HepG2 (cell line): Measurements from ENCODE around the gene PPP1R1B. TPM values are rescaled to one million over a fixed set of nuclear protein-coding genes. Genes with fewer than 3 reads are reported as not detected.
A peak's percentile ranks its signal among the peaks of the same experiment; 100 is the strongest.

Source experiments
- ATAC-seq: fragments of 200-7000 bp; cut with Tn5 transposase; 3 replicates; pipeline ENCODE4 v1.9.1; 2020; ENCODE audit warnings: mild to moderate bottlenecking, moderate library complexity
- BruUV-seq: library from RNA; stranded (reverse); fragments of 400-500 nt; replicated peaks from 2 replicates; lab custom pipeline; 2021; lab: Mats Ljungman, UMichigan
- CTCF ChIA-PET: fragments of 300-600 bp; formaldehyde crosslinking; extraction: SDS; loops from one replicate; lab custom pipeline; 2021; ENCODE audit warnings: low total read pairs, inconsistent platforms, low intra/inter-chr PET ratio; lab: Yijun Ruan, JAX
- POLR2A ChIA-PET: fragments of 350-600 bp; sonication (Branson Sonifier 250); formaldehyde crosslinking; loops from one replicate; lab custom pipeline; 2020; ENCODE audit warnings: antibody characterized with exemption, inconsistent platforms; lab: Yijun Ruan, JAX
- DNase-seq: peaks from one replicate; pipeline ENCODE4 v3.0.0-alpha.2; 2015; ENCODE audit warnings: low spot score
- FAIRE-seq: peaks from 3 replicates; lab custom pipeline; 2011; peaks lifted over from hg19 to GRCh38; lab: Jason Lieb, UNC
- H2AFZ ChIP-seq: one replicate; pipeline ENCODE4 v1.6.1; 2011; ENCODE audit warnings: low read length, inconsistent platforms
- H3K27ac ChIP-seq: fragments of 300-600 bp; 3 replicates; pipeline ENCODE4 v1.8.0; 2011; ENCODE audit warnings: mixed run types, mild to moderate bottlenecking, mixed read lengths, low read length, inconsistent platforms; ENCODE audit not compliant: insufficient read depth; ENCODE audit errors: extremely low read length
- H3K27me3 ChIP-seq, 2 experiments: fragments of 200-600 bp in 1 of 2; 2 replicates in 1 of 2; 3 replicates in 1 of 2; pipeline versions ENCODE4 v1.6.0 to v1.8.0; 2011; ENCODE audit warnings: low read length in 2 of 2, mild to moderate bottlenecking in 2 of 2, moderate library complexity in 2 of 2, inconsistent platforms in 1 of 2; ENCODE audit not compliant: insufficient read depth in 2 of 2, control insufficient read depth in 1 of 2
- H3K36me3 ChIP-seq, 2 experiments: fragments of 200-600 bp in 1 of 2; replicated peaks in 1 of 2; 2 replicates in 1 of 2; 3 replicates in 1 of 2; pipeline versions ENCODE4 v1.5.1 to v1.8.0; 2011; ENCODE audit warnings: low read length in 2 of 2, inconsistent platforms in 1 of 2; ENCODE audit not compliant: insufficient read depth in 2 of 2, control insufficient read depth in 1 of 2
- H3K4me1 ChIP-seq: 2 replicates; pipeline ENCODE4 v1.5.1; 2012; ENCODE audit warnings: low read length, inconsistent platforms; ENCODE audit not compliant: insufficient read depth
- H3K4me2 ChIP-seq: 2 replicates; pipeline ENCODE4 v1.6.0; 2011; ENCODE audit warnings: low read depth, low read length, inconsistent platforms
- H3K4me3 ChIP-seq, 3 experiments: fragments of 200-600 bp in 1 of 3; sonication (generic), shearing (Covaris generic) in 1 of 3; replicated peaks in 1 of 3; 2 replicates each; pipeline ENCODE4 v1.5.1; 2011 to 2016; ENCODE audit warnings: low read length in 3 of 3, inconsistent platforms in 2 of 3, low read depth in 2 of 3, mild to moderate bottlenecking in 2 of 3, control low read depth in 1 of 3, mixed read lengths in 1 of 3; ENCODE audit not compliant: insufficient read depth in 1 of 3
- H3K79me2 ChIP-seq: one replicate; pipeline ENCODE4 v1.6.1; 2011; ENCODE audit warnings: low read length, inconsistent platforms; ENCODE audit not compliant: insufficient read depth
- H3K9ac ChIP-seq: 2 replicates; pipeline ENCODE4 v1.6.0; 2011; ENCODE audit warnings: mild to moderate bottlenecking, low read depth, low read length, inconsistent platforms; ENCODE audit not compliant: insufficient read depth
- H3K9me3 ChIP-seq: 2 replicates; pipeline ENCODE4 v1.5.1; 2012; ENCODE audit warnings: mild to moderate bottlenecking, low read length
- H4K20me1 ChIP-seq: 2 replicates; pipeline ENCODE4 v1.6.0; 2011; ENCODE audit warnings: inconsistent platforms, mild to moderate bottlenecking, low read length, moderate library complexity; ENCODE audit not compliant: insufficient read depth
- ARNTL ChIP-seq: sonication (generic); formaldehyde crosslinking; IDR thresholded peaks from 2 replicates; pipeline ENCODE4 v1.4.0; 2020; ENCODE audit warnings: mild to moderate bottlenecking, missing genetic modification reagents
- BHLHE40 ChIP-seq: IDR thresholded peaks from 2 replicates; pipeline ENCODE4 v1.6.1; 2011; ENCODE audit warnings: low read length, improper control_type of control experiment
- SP4 ChIP-seq: sonication (generic); formaldehyde crosslinking; IDR thresholded peaks from 2 replicates; pipeline ENCODE4 v1.8.1; 2023; ENCODE audit warnings: mild to moderate bottlenecking, missing genetic modification reagents
- SPEN ChIP-seq: sonication (generic); formaldehyde crosslinking; IDR thresholded peaks from 2 replicates; pipeline ENCODE4 v1.5.1; 2020; ENCODE audit warnings: low read depth, mild to moderate bottlenecking, missing genetic modification reagents
- ZMYM3 ChIP-seq: sonication (generic); formaldehyde crosslinking; IDR thresholded peaks from 2 replicates; pipeline ENCODE4 v1.5.1; 2020; ENCODE audit warnings: mild to moderate bottlenecking, missing genetic modification reagents
- ZNF138 ChIP-seq: sonication (generic); formaldehyde crosslinking; IDR thresholded peaks from 2 replicates; pipeline ENCODE4 v1.5.0; 2020; ENCODE audit warnings: mild to moderate bottlenecking, low read depth, missing genetic modification reagents
- ZNF337 ChIP-seq: sonication (generic); formaldehyde crosslinking; IDR thresholded peaks from 2 replicates; pipeline ENCODE4 v1.5.1; 2020; ENCODE audit warnings: missing genetic modification reagents, low read depth, mild to moderate bottlenecking, borderline replicate concordance
- ZNF629 ChIP-seq: sonication (generic); formaldehyde crosslinking; conservative IDR thresholded peaks from 2 replicates; pipeline ENCODE4 v1.5.0; 2020; ENCODE audit warnings: missing genetic modification reagents
- WGBS: methylation state at CpG from one replicate; pipeline ENCODE4 v1.1.6; 2017; ENCODE audit warnings: low lambda C conversion rate; 5-methylcytosine and 5-hydroxymethylcytosine counted together
- in situ Hi-C: cut with HindIII; loops from 2 replicates; pipeline ENCODE4 v1.10.0; 2017; ENCODE audit warnings: low pct_unique_long_range_greater_than_20kb; ENCODE audit not compliant: extremely low pct_ligation_motif_present
- intact Hi-C: fragments of 100-400 bp; cut with micrococcal nuclease; formaldehyde crosslinking; loops from one replicate; pipeline ENCODE4 v1.10.0; 2022; ENCODE audit not compliant: unreplicated experiment
- polyA plus RNA-seq, 8 experiments: library from polyadenylated mRNA; depleted of rRNA in 3 of 8; stranded (reverse) in 7 of 8; unstranded in 1 of 8; fragments of >200 nt; fragmentation: Illumina TruSeq in 4 of 8; extraction: Trizol in 4 of 8; gene quantifications; 2 replicates each; pipeline versions ENCODE4 v1.2.1 to v1.2.3, GENCODE V29; 2011 to 2016; ENCODE audit warnings: low read depth in 4 of 8, missing spikeins in 1 of 8, mixed read lengths in 1 of 8; ENCODE audit not compliant: insufficient read depth in 1 of 8
- total RNA-seq, 5 experiments: library from RNA; depleted of rRNA; stranded (reverse); fragments of >200 nt; fragmentation: Illumina TruSeq; extraction: Trizol; gene quantifications; 2 replicates each; pipeline ENCODE4 v1.2.3, GENCODE V29; 2016; ENCODE audit warnings: low read depth in 1 of 5
- TF ChIP-seq, protein P1 (sequence below): sonication (generic); formaldehyde crosslinking; IDR thresholded peaks from 2 replicates; pipeline ENCODE4 v1.4.0; 2020; ENCODE audit warnings: mild to moderate bottlenecking, missing genetic modification reagents, borderline replicate concordance
- TF ChIP-seq, protein P2 (sequence below): IDR thresholded peaks from 2 replicates; pipeline ENCODE4 v1.6.1; 2012; ENCODE audit warnings: inconsistent platforms
- TF ChIP-seq, protein P3 (sequence below): sonication (generic); formaldehyde crosslinking; IDR thresholded peaks from 2 replicates; pipeline ENCODE4 v1.5.1; 2020; ENCODE audit warnings: mild to moderate bottlenecking, missing genetic modification reagents, moderate library complexity
- TF ChIP-seq, protein P4 (sequence below): sonication (generic); formaldehyde crosslinking; IDR thresholded peaks from 2 replicates; pipeline ENCODE4 v1.4.0; 2020; ENCODE audit warnings: missing genetic modification reagents
- TF ChIP-seq, protein P5 (sequence below): sonication (generic); formaldehyde crosslinking; IDR thresholded peaks from 2 replicates; pipeline ENCODE4 v1.8.0; 2022; ENCODE audit warnings: mild to moderate bottlenecking, missing genetic modification reagents; ENCODE audit not compliant: insufficient replicate concordance

The PPP1R1B gene
- total and polyA plus RNA-seq, 2 of the 13 experiments (the other 11 are each of a cell fraction or from before 2014, with no cell fraction given) = 0.08 TPM; not detected in 1

DNA sequence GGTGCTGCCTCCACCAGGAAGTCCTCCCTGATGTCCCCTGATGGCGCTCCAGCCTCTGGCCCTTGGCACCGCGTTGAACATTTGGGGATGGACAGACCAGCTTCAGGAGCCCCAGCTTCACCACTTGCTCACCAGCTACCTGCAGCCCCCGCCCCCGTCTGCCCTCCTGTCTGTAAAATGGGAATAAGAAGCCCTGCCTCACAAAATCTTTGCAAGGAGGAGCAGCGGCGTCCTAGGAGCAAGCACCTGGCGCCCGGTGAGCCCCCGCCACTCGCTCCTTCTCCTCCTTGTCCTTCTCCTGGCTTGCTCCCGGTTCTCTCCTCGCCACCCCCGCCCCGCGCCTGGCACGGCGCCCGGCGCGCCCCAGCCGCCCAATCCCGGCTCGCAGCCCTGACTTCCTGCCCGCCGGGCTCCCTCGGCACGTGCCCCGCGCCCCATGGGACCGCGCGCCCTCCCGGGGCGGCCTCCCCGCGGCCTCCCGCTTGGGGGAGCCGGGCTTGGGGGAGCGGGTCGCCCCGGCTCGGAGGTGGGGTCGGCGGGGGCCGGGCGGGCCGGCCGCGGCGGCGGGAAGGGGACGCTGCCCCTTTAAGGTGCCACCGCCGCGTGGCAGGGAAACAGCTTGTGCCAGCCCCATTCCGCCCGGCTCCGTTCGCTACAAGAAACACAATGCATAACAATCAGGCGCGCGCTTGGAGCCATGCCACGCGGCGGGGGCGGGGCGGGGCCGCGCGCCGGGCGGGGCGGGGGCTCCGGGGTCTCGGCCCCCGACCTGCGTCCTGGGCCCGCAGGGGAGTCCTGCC, 9.1 kb upstream of the PPP1R1B start:
- H4K20me1 ChIP-seq = no peaks in the 10 kb centered on the region
- intact Hi-C loops = no loop called here
- H3K27ac ChIP-seq = no peak overlapping the region
- BruUV-seq = no TSS peak
- H3K9me3 ChIP-seq = no peaks in the 10 kb centered on the region
- no peak for FAIRE-seq
- CTCF ChIA-PET = no interaction called here
- peaks cover 27% of the 10 kb centered on the region for H3K4me1 ChIP-seq
- no peak overlapping the region for H2AFZ ChIP-seq
- peak overlapping the region; percentile 92 for H3K4me2 ChIP-seq
- in situ Hi-C loops = no loop called here
- no peak for DNase-seq
- H3K27me3 ChIP-seq = peaks cover 8 to 62% of the 10 kb centered on the region in 2 experiments
- H3K36me3 ChIP-seq = no peaks in the 10 kb centered on the region
- POLR2A ChIA-PET = interaction anchor here (1.3 to 1.7 kb wide), 3 partner anchors 78 to 288 kb away, joined by 3 to 5 read pairs (median 3); no protein-coding TSS in a partner anchor
- ATAC-seq = no peak
- H3K4me3 ChIP-seq = peak overlapping the region; percentile 57 to 70 (median 65); a peak in 4 of 6 replicates
- no peaks in the 10 kb centered on the region for H3K79me2 ChIP-seq
- 6% methylated on average over 19 of the region's 79 CpGs for WGBS
- H3K9ac ChIP-seq = no peak overlapping the region
- TF ChIP-seq ZNF138 (CRISPR knock-in tag) = 0 out of 2 replicates have a peak, but pooled peaks have one; percentile 39
- TF ChIP-seq, protein P1, sequence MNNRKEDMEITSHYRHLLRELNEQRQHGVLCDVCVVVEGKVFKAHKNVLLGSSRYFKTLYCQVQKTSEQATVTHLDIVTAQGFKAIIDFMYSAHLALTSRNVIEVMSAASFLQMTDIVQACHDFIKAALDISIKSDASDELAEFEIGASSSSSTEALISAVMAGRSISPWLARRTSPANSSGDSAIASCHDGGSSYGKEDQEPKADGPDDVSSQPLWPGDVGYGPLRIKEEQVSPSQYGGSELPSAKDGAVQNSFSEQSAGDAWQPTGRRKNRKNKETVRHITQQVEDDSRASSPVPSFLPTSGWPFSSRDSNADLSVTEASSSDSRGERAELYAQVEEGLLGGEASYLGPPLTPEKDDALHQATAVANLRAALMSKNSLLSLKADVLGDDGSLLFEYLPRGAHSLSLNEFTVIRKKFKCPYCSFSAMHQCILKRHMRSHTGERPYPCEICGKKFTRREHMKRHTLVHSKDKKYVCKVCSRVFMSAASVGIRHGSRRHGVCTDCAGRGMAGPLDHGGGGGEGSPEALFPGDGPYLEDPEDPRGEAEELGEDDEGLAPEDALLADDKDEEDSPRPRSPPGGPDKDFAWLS (CRISPR knock-in tag) = no peak
- peak; percentile 78 for TF ChIP-seq BHLHE40
- no peak for TF ChIP-seq SP4 (CRISPR knock-in tag)
- TF ChIP-seq, protein P2, sequence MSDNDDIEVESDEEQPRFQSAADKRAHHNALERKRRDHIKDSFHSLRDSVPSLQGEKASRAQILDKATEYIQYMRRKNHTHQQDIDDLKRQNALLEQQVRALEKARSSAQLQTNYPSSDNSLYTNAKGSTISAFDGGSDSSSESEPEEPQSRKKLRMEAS = peak; percentile 69
- TF ChIP-seq ZMYM3 (CRISPR knock-in tag) = peak; percentile 92
- no peak for TF ChIP-seq ARNTL (CRISPR knock-in tag)
- TF ChIP-seq, protein P3, sequence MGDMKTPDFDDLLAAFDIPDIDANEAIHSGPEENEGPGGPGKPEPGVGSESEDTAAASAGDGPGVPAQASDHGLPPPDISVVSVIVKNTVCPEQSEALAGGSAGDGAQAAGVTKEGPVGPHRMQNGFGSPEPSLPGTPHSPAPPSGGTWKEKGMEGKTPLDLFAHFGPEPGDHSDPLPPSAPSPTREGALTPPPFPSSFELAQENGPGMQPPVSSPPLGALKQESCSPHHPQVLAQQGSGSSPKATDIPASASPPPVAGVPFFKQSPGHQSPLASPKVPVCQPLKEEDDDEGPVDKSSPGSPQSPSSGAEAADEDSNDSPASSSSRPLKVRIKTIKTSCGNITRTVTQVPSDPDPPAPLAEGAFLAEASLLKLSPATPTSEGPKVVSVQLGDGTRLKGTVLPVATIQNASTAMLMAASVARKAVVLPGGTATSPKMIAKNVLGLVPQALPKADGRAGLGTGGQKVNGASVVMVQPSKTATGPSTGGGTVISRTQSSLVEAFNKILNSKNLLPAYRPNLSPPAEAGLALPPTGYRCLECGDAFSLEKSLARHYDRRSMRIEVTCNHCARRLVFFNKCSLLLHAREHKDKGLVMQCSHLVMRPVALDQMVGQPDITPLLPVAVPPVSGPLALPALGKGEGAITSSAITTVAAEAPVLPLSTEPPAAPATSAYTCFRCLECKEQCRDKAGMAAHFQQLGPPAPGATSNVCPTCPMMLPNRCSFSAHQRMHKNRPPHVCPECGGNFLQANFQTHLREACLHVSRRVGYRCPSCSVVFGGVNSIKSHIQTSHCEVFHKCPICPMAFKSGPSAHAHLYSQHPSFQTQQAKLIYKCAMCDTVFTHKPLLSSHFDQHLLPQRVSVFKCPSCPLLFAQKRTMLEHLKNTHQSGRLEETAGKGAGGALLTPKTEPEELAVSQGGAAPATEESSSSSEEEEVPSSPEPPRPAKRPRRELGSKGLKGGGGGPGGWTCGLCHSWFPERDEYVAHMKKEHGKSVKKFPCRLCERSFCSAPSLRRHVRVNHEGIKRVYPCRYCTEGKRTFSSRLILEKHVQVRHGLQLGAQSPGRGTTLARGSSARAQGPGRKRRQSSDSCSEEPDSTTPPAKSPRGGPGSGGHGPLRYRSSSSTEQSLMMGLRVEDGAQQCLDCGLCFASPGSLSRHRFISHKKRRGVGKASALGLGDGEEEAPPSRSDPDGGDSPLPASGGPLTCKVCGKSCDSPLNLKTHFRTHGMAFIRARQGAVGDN (CRISPR knock-in tag) = peak; percentile 52
- TF ChIP-seq, protein P4, sequence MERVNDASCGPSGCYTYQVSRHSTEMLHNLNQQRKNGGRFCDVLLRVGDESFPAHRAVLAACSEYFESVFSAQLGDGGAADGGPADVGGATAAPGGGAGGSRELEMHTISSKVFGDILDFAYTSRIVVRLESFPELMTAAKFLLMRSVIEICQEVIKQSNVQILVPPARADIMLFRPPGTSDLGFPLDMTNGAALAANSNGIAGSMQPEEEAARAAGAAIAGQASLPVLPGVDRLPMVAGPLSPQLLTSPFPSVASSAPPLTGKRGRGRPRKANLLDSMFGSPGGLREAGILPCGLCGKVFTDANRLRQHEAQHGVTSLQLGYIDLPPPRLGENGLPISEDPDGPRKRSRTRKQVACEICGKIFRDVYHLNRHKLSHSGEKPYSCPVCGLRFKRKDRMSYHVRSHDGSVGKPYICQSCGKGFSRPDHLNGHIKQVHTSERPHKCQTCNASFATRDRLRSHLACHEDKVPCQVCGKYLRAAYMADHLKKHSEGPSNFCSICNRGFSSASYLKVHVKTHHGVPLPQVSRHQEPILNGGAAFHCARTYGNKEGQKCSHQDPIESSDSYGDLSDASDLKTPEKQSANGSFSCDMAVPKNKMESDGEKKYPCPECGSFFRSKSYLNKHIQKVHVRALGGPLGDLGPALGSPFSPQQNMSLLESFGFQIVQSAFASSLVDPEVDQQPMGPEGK (CRISPR knock-in tag) = peak; percentile 15; the same call in 1 of the 2 replicates
- TF ChIP-seq SPEN (CRISPR knock-in tag) = no peak
- TF ChIP-seq, protein P5, sequence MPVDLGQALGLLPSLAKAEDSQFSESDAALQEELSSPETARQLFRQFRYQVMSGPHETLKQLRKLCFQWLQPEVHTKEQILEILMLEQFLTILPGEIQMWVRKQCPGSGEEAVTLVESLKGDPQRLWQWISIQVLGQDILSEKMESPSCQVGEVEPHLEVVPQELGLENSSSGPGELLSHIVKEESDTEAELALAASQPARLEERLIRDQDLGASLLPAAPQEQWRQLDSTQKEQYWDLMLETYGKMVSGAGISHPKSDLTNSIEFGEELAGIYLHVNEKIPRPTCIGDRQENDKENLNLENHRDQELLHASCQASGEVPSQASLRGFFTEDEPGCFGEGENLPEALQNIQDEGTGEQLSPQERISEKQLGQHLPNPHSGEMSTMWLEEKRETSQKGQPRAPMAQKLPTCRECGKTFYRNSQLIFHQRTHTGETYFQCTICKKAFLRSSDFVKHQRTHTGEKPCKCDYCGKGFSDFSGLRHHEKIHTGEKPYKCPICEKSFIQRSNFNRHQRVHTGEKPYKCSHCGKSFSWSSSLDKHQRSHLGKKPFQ = no peak
- TF ChIP-seq ZNF337 = no peak
- peak; percentile 60 for TF ChIP-seq ZNF629 (CRISPR knock-in tag)
